ENCODE data around the gene SPOCK1. TPM values are rescaled to one million over a fixed set of nuclear protein-coding genes. Genes with fewer than 3 reads are reported as not detected.

SPOCK1 gene
- total and polyA plus RNA-seq, 2 experiments from 2014 or later, result 8.2 to 10.5 TPM

GRCh38 chr5:137446615-137447014 is 52.5 kb downstream of the SPOCK1 start:
- no peak overlapping the region for H3K4me2 ChIP-seq
- ATAC-seq (no peak), DNase-seq (ENCODE audit: low spot score) (no peak)
- H3K4me3 ChIP-seq, result no peak overlapping the region
- H4K20me1 ChIP-seq (replicated peaks; ENCODE audit: insufficient read depth), result no peaks in the 10 kb centered on the region
- H3K4me1 ChIP-seq (ENCODE audit: insufficient read depth), result no peaks in the 10 kb centered on the region
- TF ChIP-seq CREB1 (CRISPR knock-in tag; IDR thresholded peaks at IDR 0.05; ENCODE audit: low read depth) (no peak), JUNB (IDR thresholded peaks at IDR 0.05; ENCODE audit: unreplicated experiment) (no peak), EZH2 (IDR thresholded peaks at IDR 0.05; ENCODE audit: low read depth, unreplicated experiment) (no peak), ETS1 (IDR thresholded peaks at IDR 0.05) (no peak), EZH2phosphoT487 (IDR thresholded peaks at IDR 0.05; ENCODE audit: unreplicated experiment) (no peak), STAT1 (IDR thresholded peaks at IDR 0.05; ENCODE audit: unreplicated experiment) (no peak), NANOG (IDR thresholded peaks at IDR 0.05; ENCODE audit: borderline replicate concordance) (no peak), ZNF331 (CRISPR knock-in tag; IDR thresholded peaks at IDR 0.05; ENCODE audit: low read depth) (no peak), ZNF462 (CRISPR knock-in tag; IDR thresholded peaks at IDR 0.05) (no peak), ZNF114 (CRISPR knock-in tag; IDR thresholded peaks at IDR 0.05) (no peak), POLR2AphosphoS5 (IDR thresholded peaks at IDR 0.05; ENCODE audit: low read depth) (no peak)
- TF ChIP-seq, protein P1, sequence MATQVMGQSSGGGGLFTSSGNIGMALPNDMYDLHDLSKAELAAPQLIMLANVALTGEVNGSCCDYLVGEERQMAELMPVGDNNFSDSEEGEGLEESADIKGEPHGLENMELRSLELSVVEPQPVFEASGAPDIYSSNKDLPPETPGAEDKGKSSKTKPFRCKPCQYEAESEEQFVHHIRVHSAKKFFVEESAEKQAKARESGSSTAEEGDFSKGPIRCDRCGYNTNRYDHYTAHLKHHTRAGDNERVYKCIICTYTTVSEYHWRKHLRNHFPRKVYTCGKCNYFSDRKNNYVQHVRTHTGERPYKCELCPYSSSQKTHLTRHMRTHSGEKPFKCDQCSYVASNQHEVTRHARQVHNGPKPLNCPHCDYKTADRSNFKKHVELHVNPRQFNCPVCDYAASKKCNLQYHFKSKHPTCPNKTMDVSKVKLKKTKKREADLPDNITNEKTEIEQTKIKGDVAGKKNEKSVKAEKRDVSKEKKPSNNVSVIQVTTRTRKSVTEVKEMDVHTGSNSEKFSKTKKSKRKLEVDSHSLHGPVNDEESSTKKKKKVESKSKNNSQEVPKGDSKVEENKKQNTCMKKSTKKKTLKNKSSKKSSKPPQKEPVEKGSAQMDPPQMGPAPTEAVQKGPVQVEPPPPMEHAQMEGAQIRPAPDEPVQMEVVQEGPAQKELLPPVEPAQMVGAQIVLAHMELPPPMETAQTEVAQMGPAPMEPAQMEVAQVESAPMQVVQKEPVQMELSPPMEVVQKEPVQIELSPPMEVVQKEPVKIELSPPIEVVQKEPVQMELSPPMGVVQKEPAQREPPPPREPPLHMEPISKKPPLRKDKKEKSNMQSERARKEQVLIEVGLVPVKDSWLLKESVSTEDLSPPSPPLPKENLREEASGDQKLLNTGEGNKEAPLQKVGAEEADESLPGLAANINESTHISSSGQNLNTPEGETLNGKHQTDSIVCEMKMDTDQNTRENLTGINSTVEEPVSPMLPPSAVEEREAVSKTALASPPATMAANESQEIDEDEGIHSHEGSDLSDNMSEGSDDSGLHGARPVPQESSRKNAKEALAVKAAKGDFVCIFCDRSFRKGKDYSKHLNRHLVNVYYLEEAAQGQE (IDR thresholded peaks at IDR 0.05; ENCODE audit: unreplicated experiment), result no peak
- TF ChIP-seq, protein P2, sequence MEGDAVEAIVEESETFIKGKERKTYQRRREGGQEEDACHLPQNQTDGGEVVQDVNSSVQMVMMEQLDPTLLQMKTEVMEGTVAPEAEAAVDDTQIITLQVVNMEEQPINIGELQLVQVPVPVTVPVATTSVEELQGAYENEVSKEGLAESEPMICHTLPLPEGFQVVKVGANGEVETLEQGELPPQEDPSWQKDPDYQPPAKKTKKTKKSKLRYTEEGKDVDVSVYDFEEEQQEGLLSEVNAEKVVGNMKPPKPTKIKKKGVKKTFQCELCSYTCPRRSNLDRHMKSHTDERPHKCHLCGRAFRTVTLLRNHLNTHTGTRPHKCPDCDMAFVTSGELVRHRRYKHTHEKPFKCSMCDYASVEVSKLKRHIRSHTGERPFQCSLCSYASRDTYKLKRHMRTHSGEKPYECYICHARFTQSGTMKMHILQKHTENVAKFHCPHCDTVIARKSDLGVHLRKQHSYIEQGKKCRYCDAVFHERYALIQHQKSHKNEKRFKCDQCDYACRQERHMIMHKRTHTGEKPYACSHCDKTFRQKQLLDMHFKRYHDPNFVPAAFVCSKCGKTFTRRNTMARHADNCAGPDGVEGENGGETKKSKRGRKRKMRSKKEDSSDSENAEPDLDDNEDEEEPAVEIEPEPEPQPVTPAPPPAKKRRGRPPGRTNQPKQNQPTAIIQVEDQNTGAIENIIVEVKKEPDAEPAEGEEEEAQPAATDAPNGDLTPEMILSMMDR (conservative IDR thresholded peaks at IDR 0.05; ENCODE audit: low read depth in 2 of 2), result no peak
- no peaks in the 10 kb centered on the region for H3K27me3 ChIP-seq (ENCODE audit: insufficient read depth)
- no peaks in the 10 kb centered on the region for H3K79me2 ChIP-seq (replicated peaks; ENCODE audit: insufficient read depth)
- H3F3A ChIP-seq (replicated peaks; ENCODE audit: low read depth), result no peaks in the 10 kb centered on the region
- Mint-ChIP-seq H3K9me3 (no peaks in the 10 kb centered on the region), H3K4me1 (peaks cover 4% of the 10 kb centered on the region; the same call in 2 of the 3 replicates), H3K4me3 (no peak overlapping the region), H3K36me3 (ENCODE audit: low read depth) (no peaks in the 10 kb centered on the region), H3K27me3 (ENCODE audit: insufficient read depth, low read depth, poor library complexity) (peaks cover 5% of the 10 kb centered on the region), H3K27ac (no peak overlapping the region)
- no peak overlapping the region for H3K27ac ChIP-seq (ENCODE audit: low read depth)
- no peaks in the 10 kb centered on the region for H3K36me3 ChIP-seq (ENCODE audit: insufficient read depth)
- no peak overlapping the region for H2AFZ ChIP-seq
- 0 out of 2 replicates have a peak, but pooled peaks cover 6% of the 10 kb centered on the region for H3K9me2 ChIP-seq (ENCODE audit: insufficient read depth)

Data from GM23338 (cell line).